Keratinocyte (primary cell): ENCODE measurements around the gene CALM1. TPM values are rescaled to one million over a fixed set of nuclear protein-coding genes. Genes with fewer than 3 reads are reported as not detected.

Experiments used
- DNase-seq: peaks from one replicate; pipeline ENCODE4 v3.0.0-alpha.2; 2011; ENCODE audit warnings: low read depth, missing footprints, low spot score
- FAIRE-seq: peaks from 2 replicates; lab custom pipeline; 2011; peaks lifted over from hg19 to GRCh38; lab: Jason Lieb, UNC
- H2AFZ ChIP-seq: 2 replicates; pipeline ENCODE4 v1.6.0; 2012; ENCODE audit warnings: low read length, control low read depth, inconsistent platforms; ENCODE audit not compliant: control insufficient read depth
- H3K27ac ChIP-seq: 2 replicates; pipeline ENCODE4 v1.5.1; 2011; ENCODE audit warnings: low read length; ENCODE audit not compliant: control insufficient read depth, insufficient read depth
- H3K27me3 ChIP-seq: 3 replicates; pipeline ENCODE4 v1.6.0; 2011; ENCODE audit warnings: low read length; ENCODE audit not compliant: control insufficient read depth, insufficient read depth; ENCODE audit errors: extremely low read depth
- H3K36me3 ChIP-seq, 2 experiments: 2 replicates in 1 of 2; 3 replicates in 1 of 2; pipeline ENCODE4 v1.5.1; 2011; ENCODE audit warnings: low read length in 2 of 2, mild to moderate bottlenecking in 1 of 2; ENCODE audit not compliant: control insufficient read depth in 2 of 2, insufficient read depth in 2 of 2; ENCODE audit errors: extremely low read depth in 1 of 2
- H3K4me1 ChIP-seq: 3 replicates; pipeline ENCODE4 v1.5.1; 2011; ENCODE audit warnings: low read length; ENCODE audit not compliant: control insufficient read depth, insufficient read depth; ENCODE audit errors: extremely low read depth
- H3K4me2 ChIP-seq: 3 replicates; pipeline ENCODE4 v1.6.0; 2011; ENCODE audit warnings: low read depth, low read length; ENCODE audit not compliant: control insufficient read depth, insufficient read depth; ENCODE audit errors: extremely low read depth
- H3K4me3 ChIP-seq, 3 experiments: fragments of 200-600 bp in 1 of 3; sonication (generic) in 1 of 3; 2 replicates in 2 of 3; 3 replicates in 1 of 3; pipeline ENCODE4 v1.5.1; 2011 to 2016; ENCODE audit warnings: low read length in 3 of 3, mild to moderate bottlenecking in 3 of 3, control low read depth in 2 of 3, inconsistent platforms in 1 of 3, low read depth in 1 of 3, mixed read lengths in 1 of 3, mixed run types in 1 of 3, moderate library complexity in 1 of 3; ENCODE audit not compliant: control insufficient read depth in 2 of 3, insufficient read depth in 2 of 3; ENCODE audit errors: extremely low read depth in 1 of 3
- H3K79me2 ChIP-seq: 2 replicates; pipeline ENCODE4 v1.6.0; 2012; ENCODE audit warnings: low read length; ENCODE audit not compliant: control insufficient read depth, insufficient read depth
- H3K9ac ChIP-seq: 3 replicates; pipeline ENCODE4 v1.6.0; 2011; ENCODE audit warnings: low read length; ENCODE audit not compliant: control insufficient read depth, insufficient read depth; ENCODE audit errors: extremely low read depth
- H3K9me1 ChIP-seq: 3 replicates; pipeline ENCODE4 v1.6.0; 2011; ENCODE audit warnings: low read length; ENCODE audit not compliant: control insufficient read depth, insufficient read depth; ENCODE audit errors: extremely low read depth
- H3K9me3 ChIP-seq: 2 replicates; pipeline ENCODE4 v1.5.1; 2012; ENCODE audit warnings: low read depth, low read length; ENCODE audit not compliant: control insufficient read depth
- H4K20me1 ChIP-seq: 3 replicates; pipeline ENCODE4 v1.6.0; 2011; ENCODE audit warnings: low read length; ENCODE audit not compliant: control insufficient read depth, insufficient read depth; ENCODE audit errors: extremely low read depth
- CTCF ChIP-seq, 3 experiments: IDR thresholded peaks in 1 of 3; conservative IDR thresholded peaks in 1 of 3; optimal IDR thresholded peaks in 1 of 3; 2 replicates in 2 of 3; 3 replicates in 1 of 3; pipeline versions ENCODE3 to v1.5.1; 2011; ENCODE audit warnings: low read length in 3 of 3, mild to moderate bottlenecking in 3 of 3, moderate library complexity in 2 of 3, control low read depth in 1 of 3, inconsistent platforms in 1 of 3; ENCODE audit not compliant: insufficient read depth in 2 of 3; ENCODE audit errors: extremely low read depth in 1 of 3
- EZH2 ChIP-seq: IDR thresholded peaks from one replicate; pipeline ENCODE4 v1.6.1; 2012; ENCODE audit warnings: inconsistent platforms, mild to moderate bottlenecking, low read length, moderate library complexity
- dilution Hi-C: fragments of 300-500 bp; cut with MboI; formaldehyde crosslinking; loops from one replicate; pipeline ENCODE4 v1.7.0; 2020; ENCODE audit warnings: low sequenced_read_pairs; ENCODE audit not compliant: extremely low pct_ligation_motif_present
- polyA plus RNA-seq, 5 experiments: library from polyadenylated mRNA; depleted of rRNA in 3 of 5; stranded (reverse) in 3 of 5; stranded (forward) in 1 of 5; unstranded in 1 of 5; fragments of >200 nt; gene quantifications; 1 replicate in 1 of 5; 2 replicates in 3 of 5; 3 replicates in 1 of 5; pipeline versions ENCODE4 v1.2.1 to v1.2.3, GENCODE V29; 2011 to 2012; ENCODE audit warnings: missing spikeins in 2 of 5, low read depth in 1 of 5, low replicate concordance in 1 of 5

Gene CALM1
- polyA plus RNA-seq, 1 donor (not counting 4 experiments of a cell fraction or from before 2014, with no cell fraction given): 575 TPM

- no peak for DNase-seq
- no peak overlapping the region for H3K27ac ChIP-seq
- H4K20me1 ChIP-seq: no peaks in the 10 kb centered on the region
- no peak overlapping the region for H2AFZ ChIP-seq
- no peak overlapping the region for H3K4me2 ChIP-seq
- H3K9ac ChIP-seq: no peak overlapping the region
- dilution Hi-C loops: no loop called here
- no peaks in the 10 kb centered on the region for H3K9me1 ChIP-seq
- H3K36me3 ChIP-seq: no peaks in the 10 kb centered on the region
- no peaks in the 10 kb centered on the region for H3K9me3 ChIP-seq
- no peak overlapping the region for H3K4me3 ChIP-seq
- peaks cover 15% of the 10 kb centered on the region for H3K4me1 ChIP-seq
- FAIRE-seq: no peak
- H3K79me2 ChIP-seq: no peaks in the 10 kb centered on the region
- TF ChIP-seq CTCF (optimal IDR thresholded peaks at IDR 0.05 in 1 of 3, IDR thresholded peaks at IDR 0.05 in 1 of 3, conservative IDR thresholded peaks at IDR 0.05 in 1 of 3; ENCODE audit: extremely low read depth in 1 of 3, insufficient read depth in 2 of 3, low read length in 3 of 3) (no peak), EZH2 (no peak)
- H3K27me3 ChIP-seq: no peaks in the 10 kb centered on the region
These were observed 17.7 kb upstream of the CALM1 start for GRCh38 chr14:90379106-90379505.

GRCh38 chr14:90381011-90381786, 15.6 kb upstream of the CALM1 start:
- Histone ChIP-seq H3K36me3 (no peaks in the 10 kb centered on the region), H3K4me2 (peak overlapping the region; percentile 94), H3K4me1 (peaks cover 20% of the 10 kb centered on the region), H3K9ac (no peak overlapping the region), H3K9me1 (no peaks in the 10 kb centered on the region), H3K9me3 (no peaks in the 10 kb centered on the region), H2AFZ (no peak overlapping the region), H3K27ac (no peak overlapping the region), H3K27me3 (no peaks in the 10 kb centered on the region), H4K20me1 (no peaks in the 10 kb centered on the region), H3K79me2 (no peaks in the 10 kb centered on the region), H3K4me3 (no peak overlapping the region)
- dilution Hi-C loops: no loop called here
- no peak for DNase-seq
- no peak for TF ChIP-seq EZH2
- peak; percentile 52 for FAIRE-seq
